K562 (cell line): ENCODE measurements around the gene OST4. TPM values are rescaled to one million over a fixed set of nuclear protein-coding genes. Genes with fewer than 3 reads are reported as not detected.
A peak's percentile ranks its signal among the peaks of the same experiment; 100 is the strongest.

Experiments
- DMBX1 ChIP-seq: fragments of 250-450 bp; sonication (Bioruptor Pico); IDR thresholded peaks from 2 replicates; pipeline ENCODE4 v1.8.0; 2022; ENCODE audit warnings: inconsistent platforms, mild to moderate bottlenecking, moderate library complexity, borderline replicate concordance
- ETS2 ChIP-seq: IDR thresholded peaks from 2 replicates; pipeline ENCODE4 v1.6.1; 2016; ENCODE audit warnings: borderline replicate concordance, missing genetic modification characterization, mild to moderate bottlenecking, moderate library complexity, missing compliant biosample characterization; ENCODE audit not compliant: poor library complexity, severe bottlenecking
- TFAM ChIP-seq: fragments of 250-450 bp; sonication (Bioruptor Pico); conservative IDR thresholded peaks from 2 replicates; pipeline ENCODE4 v1.5.0; 2021; ENCODE audit warnings: mild to moderate bottlenecking, moderate library complexity
- polyA plus RNA-seq, 8 experiments: library from polyadenylated mRNA; depleted of rRNA in 4 of 8; stranded (reverse) in 5 of 8; unstranded in 3 of 8; fragments of >200 nt; fragmentation: Nextera tagmentation in 2 of 8; fragmentation: Illumina TruSeq in 1 of 8; extraction: Ambion mirVana in 2 of 8; extraction: Trizol in 1 of 8; gene quantifications; 2 replicates each; pipeline versions ENCODE4 v1.2.1 to v1.2.3, GENCODE V29; 2011 to 2014; ENCODE audit warnings: inconsistent platforms in 1 of 8, missing spikeins in 1 of 8
- total RNA-seq, 7 experiments: library from RNA; depleted of rRNA in 6 of 7; stranded (reverse); fragments of >200 nt in 6 of 7; fragmentation: Illumina TruSeq in 2 of 7; extraction: Trizol in 2 of 7; gene quantifications; 2 replicates each; pipeline versions ENCODE4 v1.2.1 to v1.2.3, GENCODE V29; 2011 to 2021; ENCODE audit warnings: low replicate concordance in 1 of 7
- TF ChIP-seq, protein P1 (sequence below): fragments of 250-450 bp; sonication (Bioruptor Pico); IDR thresholded peaks from 2 replicates; pipeline ENCODE4 v1.4.0; 2020; ENCODE audit warnings: mild to moderate bottlenecking, moderate library complexity
- TF ChIP-seq, protein P2 (sequence below), 2 experiments: fragments of 450-650 bp; formaldehyde crosslinking in 1 of 2; IDR thresholded peaks; 2 replicates each; pipeline versions ENCODE4 v1.4.0 to v1.6.1; 2014 to 2020; ENCODE audit warnings: mild to moderate bottlenecking in 2 of 2, borderline replicate concordance in 1 of 2, low read depth in 1 of 2
- TF ChIP-seq, protein P3 (sequence below), 2 experiments: IDR thresholded peaks; 2 replicates each; pipeline ENCODE4 v1.6.1; 2011; ENCODE audit warnings: borderline replicate concordance in 1 of 2, control low read depth in 1 of 2, low read depth in 1 of 2, low read length in 1 of 2, mild to moderate bottlenecking in 1 of 2, mixed read lengths in 1 of 2, moderate library complexity in 1 of 2; ENCODE audit not compliant: insufficient read depth in 1 of 2, insufficient read length in 1 of 2, poor library complexity in 1 of 2, severe bottlenecking in 1 of 2; ENCODE audit errors: extremely low read depth in 1 of 2

Gene OST4
- total and polyA plus RNA-seq, 9 of the 15 experiments (the other 6 are each of a cell fraction or from before 2014, with no cell fraction given): 186 to 1,155 (median 355) TPM

DNA sequence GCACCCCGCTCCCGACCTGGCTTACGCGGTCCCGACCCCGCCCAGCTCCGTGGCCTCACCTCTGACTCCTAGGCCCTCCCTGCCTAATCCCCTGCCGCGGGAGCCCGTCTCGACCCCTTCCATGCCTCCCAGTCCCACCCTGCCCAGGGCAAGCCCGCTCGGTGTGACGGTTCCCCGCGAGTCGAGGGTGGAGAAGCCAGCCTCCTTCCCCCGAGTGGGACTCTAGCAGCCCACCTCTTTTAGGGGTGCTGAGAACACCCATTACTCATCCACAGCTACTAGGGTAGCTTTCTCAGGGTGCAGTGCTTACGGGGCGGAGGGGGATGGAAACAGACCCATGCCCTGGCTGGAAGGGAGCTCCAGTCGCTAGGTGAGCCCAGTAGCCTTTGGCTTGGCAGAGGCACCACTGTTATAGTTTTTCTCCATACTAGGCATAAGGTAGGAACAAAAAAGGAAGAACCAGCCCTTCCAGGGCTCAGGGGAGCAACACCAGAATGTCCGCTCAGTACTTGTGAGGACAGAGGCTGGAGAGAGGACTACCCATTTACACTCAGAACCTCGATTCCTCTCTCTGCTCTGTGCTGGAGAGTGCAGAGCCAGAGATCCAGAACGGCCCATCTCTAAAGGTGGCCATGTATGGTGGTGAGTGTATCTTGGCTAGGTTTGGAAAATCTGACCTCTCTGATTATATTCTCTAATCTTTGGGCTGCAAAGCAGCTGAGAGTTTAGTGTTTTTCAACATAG is 19.4 kb downstream of the OST4 start (continued):
- TF ChIP-seq ETS2 (tag) (no peak), TFAM (CRISPR knock-in tag) (no peak), DMBX1 (CRISPR knock-in tag) (no peak)
- TF ChIP-seq, protein P1, sequence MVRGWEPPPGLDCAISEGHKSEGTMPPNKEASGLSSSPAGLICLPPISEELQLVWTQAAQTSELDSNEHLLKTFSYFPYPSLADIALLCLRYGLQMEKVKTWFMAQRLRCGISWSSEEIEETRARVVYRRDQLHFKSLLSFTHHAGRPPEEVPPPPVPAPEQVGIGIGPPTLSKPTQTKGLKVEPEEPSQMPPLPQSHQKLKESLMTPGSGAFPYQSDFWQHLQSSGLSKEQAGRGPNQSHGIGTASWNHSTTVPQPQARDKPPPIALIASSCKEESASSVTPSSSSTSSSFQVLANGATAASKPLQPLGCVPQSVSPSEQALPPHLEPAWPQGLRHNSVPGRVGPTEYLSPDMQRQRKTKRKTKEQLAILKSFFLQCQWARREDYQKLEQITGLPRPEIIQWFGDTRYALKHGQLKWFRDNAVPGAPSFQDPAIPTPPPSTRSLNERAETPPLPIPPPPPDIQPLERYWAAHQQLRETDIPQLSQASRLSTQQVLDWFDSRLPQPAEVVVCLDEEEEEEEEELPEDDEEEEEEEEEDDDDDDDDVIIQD: 0 out of 2 replicates have a peak, but pooled peaks have one; percentile 53
- TF ChIP-seq, protein P2, sequence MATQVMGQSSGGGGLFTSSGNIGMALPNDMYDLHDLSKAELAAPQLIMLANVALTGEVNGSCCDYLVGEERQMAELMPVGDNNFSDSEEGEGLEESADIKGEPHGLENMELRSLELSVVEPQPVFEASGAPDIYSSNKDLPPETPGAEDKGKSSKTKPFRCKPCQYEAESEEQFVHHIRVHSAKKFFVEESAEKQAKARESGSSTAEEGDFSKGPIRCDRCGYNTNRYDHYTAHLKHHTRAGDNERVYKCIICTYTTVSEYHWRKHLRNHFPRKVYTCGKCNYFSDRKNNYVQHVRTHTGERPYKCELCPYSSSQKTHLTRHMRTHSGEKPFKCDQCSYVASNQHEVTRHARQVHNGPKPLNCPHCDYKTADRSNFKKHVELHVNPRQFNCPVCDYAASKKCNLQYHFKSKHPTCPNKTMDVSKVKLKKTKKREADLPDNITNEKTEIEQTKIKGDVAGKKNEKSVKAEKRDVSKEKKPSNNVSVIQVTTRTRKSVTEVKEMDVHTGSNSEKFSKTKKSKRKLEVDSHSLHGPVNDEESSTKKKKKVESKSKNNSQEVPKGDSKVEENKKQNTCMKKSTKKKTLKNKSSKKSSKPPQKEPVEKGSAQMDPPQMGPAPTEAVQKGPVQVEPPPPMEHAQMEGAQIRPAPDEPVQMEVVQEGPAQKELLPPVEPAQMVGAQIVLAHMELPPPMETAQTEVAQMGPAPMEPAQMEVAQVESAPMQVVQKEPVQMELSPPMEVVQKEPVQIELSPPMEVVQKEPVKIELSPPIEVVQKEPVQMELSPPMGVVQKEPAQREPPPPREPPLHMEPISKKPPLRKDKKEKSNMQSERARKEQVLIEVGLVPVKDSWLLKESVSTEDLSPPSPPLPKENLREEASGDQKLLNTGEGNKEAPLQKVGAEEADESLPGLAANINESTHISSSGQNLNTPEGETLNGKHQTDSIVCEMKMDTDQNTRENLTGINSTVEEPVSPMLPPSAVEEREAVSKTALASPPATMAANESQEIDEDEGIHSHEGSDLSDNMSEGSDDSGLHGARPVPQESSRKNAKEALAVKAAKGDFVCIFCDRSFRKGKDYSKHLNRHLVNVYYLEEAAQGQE (IDR thresholded peaks at IDR 0.05; ENCODE audit: borderline replicate concordance): no peak; the same call in 1 of the 2 replicates
- TF ChIP-seq, protein P2 (CRISPR knock-in tag; IDR thresholded peaks at IDR 0.05; ENCODE audit: low read depth): 0 out of 2 replicates have a peak, but pooled peaks have one; percentile 20
- TF ChIP-seq, protein P3, sequence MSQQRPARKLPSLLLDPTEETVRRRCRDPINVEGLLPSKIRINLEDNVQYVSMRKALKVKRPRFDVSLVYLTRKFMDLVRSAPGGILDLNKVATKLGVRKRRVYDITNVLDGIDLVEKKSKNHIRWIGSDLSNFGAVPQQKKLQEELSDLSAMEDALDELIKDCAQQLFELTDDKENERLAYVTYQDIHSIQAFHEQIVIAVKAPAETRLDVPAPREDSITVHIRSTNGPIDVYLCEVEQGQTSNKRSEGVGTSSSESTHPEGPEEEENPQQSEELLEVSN (IDR thresholded peaks at IDR 0.05; ENCODE audit: borderline replicate concordance in 1 of 2, extremely low read depth in 1 of 2, insufficient read depth in 1 of 2, insufficient read length in 1 of 2, low read depth in 1 of 2, low read length in 1 of 2, poor library complexity in 1 of 2, severe bottlenecking in 1 of 2): no peak
